SK-N-SH (cell line): ENCODE data around the gene NHLRC3.

ENCODE experiments used
- CTCF ChIP-seq: fragments of 200-600 bp; sonication (generic); IDR thresholded peaks from 2 replicates; pipeline ENCODE4 v1.6.1; 2017; ENCODE audit warnings: antibody characterized with exemption, mild to moderate bottlenecking, moderate library complexity
- EP300 ChIP-seq, 2 experiments: IDR thresholded peaks; 2 replicates each; pipeline versions ENCODE4 v1.4.0 to v1.6.1; 2012; ENCODE audit warnings: borderline replicate concordance in 1 of 2, low read depth in 1 of 2, low read length in 1 of 2
- POLR2AphosphoS5 ChIP-seq: IDR thresholded peaks from 2 replicates; pipeline ENCODE4 v1.6.1; 2012; ENCODE audit warnings: low read depth, low read length
- RAD21 ChIP-seq: IDR thresholded peaks from 2 replicates; pipeline ENCODE4 v1.6.1; 2012; ENCODE audit warnings: mild to moderate bottlenecking, low read length
- SIN3A ChIP-seq: IDR thresholded peaks from 2 replicates; pipeline ENCODE4 v1.6.1; 2012; ENCODE audit warnings: low read depth, mild to moderate bottlenecking, low read length, moderate library complexity, borderline replicate concordance
- SMC3 ChIP-seq: IDR thresholded peaks from 2 replicates; pipeline ENCODE4 v1.6.1; 2012; ENCODE audit warnings: low read depth, low read length, improper control_type of control experiment
- TAF1 ChIP-seq: IDR thresholded peaks from 2 replicates; pipeline ENCODE4 v1.6.1; 2012; ENCODE audit warnings: low read depth, mild to moderate bottlenecking, low read length, moderate library complexity, borderline replicate concordance
- TCF12 ChIP-seq: IDR thresholded peaks from 2 replicates; pipeline ENCODE4 v1.4.0; 2012
- TF ChIP-seq, protein P1 (sequence below): IDR thresholded peaks from 2 replicates; pipeline ENCODE4 v1.4.0; 2012; ENCODE audit warnings: low read depth, borderline replicate concordance

GRCh38 chr13:39034085-39034484 lies 4.2 kb upstream of the NHLRC3 start:
- TF ChIP-seq CTCF (no peak), RAD21 (no peak), SMC3 (no peak), SIN3A (no peak), TAF1 (no peak), EP300 (IDR thresholded peaks at IDR 0.05; ENCODE audit: borderline replicate concordance in 1 of 2, low read depth in 1 of 2, low read length in 1 of 2) (no peak), POLR2AphosphoS5 (no peak), TCF12 (no peak)
- TF ChIP-seq, protein P1, sequence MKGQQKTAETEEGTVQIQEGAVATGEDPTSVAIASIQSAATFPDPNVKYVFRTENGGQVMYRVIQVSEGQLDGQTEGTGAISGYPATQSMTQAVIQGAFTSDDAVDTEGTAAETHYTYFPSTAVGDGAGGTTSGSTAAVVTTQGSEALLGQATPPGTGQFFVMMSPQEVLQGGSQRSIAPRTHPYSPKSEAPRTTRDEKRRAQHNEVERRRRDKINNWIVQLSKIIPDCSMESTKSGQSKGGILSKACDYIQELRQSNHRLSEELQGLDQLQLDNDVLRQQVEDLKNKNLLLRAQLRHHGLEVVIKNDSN, result no peak
